GM19372 (cell line): ENCODE results near the gene HSD11B1L.
A peak's percentile ranks its signal among the peaks of the same experiment; 100 is the strongest.
"Not testable (repeated sequence)": the region's sequence is repeated elsewhere in the genome, so short reads cannot be mapped to it uniquely, and the experiment has no call there.

Experiments used
- ATAC-seq: cut with Tn5 transposase; IDR thresholded peaks from one replicate; pipeline ENCODE4 v1.9.1; 2021; ENCODE audit warnings: mild to moderate bottlenecking, low read depth, moderate library complexity; ENCODE audit not compliant: unreplicated experiment

HSD11B1L gene

DNA sequence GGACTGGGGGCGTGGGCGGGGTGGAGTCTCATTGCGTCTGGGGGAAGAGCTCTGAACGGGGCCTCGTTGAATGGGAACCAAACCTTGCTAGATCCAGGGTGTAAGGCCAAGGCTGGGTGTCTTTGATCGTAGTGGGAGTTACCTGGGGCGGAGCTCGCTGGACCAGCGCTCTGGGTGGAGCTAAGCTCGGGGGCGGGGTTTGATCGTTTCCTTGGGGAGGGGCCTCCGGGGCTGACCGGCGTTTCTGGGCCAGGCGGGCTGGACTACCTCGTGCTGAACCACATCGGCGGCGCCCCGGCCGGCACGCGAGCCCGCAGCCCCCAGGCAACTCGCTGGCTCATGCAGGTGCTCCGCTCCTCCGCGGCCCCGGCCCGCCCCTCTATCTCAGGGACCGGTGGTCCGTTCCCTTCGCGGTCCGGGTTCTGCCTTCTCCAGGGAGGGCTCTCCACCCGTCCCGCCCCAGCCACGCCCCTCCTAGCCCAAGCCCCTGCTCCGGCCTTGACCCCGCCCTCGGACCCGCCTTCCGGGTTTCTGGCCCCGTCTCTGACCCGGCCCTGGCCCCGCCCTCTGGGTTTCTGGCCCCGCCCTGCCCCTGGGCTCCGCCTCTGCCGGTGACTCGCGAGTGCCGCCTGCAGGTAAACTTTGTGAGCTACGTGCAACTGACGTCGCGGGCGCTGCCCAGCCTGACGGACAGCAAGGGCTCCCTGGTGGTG lies 6.0 kb downstream of the HSD11B1L start:
- peak; percentile 53 for ATAC-seq

DNA sequence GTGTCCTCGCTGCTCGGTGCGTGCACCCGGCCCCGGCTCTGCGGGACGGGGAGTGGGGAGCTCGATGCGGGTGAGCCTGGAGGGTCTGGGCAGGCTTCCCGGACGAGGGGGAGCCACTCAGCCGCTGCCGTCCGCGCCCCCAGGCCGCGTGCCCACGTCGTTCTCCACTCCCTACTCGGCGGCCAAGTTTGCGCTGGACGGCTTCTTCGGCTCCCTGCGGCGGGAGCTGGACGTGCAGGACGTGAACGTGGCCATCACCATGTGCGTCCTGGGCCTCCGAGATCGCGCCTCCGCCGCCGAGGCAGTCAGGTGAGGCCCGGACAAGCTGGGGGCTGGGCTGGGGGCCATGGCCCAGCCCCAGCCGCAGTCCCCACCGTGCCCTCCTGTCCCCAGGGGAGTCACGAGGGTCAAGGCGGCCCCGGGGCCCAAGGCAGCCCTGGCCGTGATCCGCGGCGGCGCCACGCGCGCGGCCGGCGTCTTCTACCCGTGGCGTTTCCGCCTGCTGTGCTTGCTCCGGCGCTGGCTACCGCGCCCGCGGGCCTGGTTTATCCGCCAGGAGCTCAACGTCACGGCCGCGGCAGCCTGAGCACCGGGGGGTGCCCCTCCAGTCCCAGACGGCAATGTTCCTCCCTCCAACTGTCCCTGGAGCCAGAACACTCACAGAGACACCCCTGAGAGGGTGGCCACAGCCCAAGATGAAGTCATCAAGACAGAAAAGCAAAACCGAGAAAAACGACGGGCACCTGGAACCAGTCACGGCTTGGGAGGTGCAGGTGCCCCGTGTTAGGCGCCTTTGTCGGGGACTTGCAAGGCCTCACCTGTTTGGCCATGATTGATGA lies 6.8 kb downstream of the HSD11B1L start:
- no peak for ATAC-seq

DNA sequence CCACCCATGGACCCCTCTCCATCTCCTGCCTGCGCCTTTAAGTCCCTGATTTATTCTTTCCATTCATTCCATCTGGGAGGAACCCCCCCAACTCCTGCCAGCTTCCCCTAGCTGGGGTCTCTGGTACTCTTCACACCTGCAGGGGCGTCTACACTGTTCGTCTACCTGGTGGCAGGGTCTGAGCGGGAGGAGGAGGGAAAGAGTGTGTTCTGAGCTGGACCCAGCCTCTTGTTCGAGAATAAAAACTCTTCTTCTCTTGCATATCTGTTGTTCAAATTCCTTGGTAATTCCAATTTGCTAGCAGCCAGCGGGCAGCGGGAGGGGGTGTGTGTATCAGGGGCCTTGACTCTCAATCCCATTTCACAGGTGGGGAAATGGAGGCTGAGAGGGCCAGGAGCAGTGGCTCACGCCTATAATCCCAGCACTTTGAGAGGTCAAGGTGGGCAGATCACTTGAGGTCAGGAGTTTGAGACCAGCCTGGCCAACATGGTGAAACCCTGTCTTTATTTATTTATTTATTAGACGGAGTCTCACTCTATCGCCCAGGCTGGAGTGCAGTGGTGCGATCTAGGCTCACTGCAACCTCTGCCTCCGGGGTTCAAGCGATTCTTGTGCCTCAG lies 7.5 kb downstream of the HSD11B1L start:
- not testable (repeated sequence) for ATAC-seq

DNA sequence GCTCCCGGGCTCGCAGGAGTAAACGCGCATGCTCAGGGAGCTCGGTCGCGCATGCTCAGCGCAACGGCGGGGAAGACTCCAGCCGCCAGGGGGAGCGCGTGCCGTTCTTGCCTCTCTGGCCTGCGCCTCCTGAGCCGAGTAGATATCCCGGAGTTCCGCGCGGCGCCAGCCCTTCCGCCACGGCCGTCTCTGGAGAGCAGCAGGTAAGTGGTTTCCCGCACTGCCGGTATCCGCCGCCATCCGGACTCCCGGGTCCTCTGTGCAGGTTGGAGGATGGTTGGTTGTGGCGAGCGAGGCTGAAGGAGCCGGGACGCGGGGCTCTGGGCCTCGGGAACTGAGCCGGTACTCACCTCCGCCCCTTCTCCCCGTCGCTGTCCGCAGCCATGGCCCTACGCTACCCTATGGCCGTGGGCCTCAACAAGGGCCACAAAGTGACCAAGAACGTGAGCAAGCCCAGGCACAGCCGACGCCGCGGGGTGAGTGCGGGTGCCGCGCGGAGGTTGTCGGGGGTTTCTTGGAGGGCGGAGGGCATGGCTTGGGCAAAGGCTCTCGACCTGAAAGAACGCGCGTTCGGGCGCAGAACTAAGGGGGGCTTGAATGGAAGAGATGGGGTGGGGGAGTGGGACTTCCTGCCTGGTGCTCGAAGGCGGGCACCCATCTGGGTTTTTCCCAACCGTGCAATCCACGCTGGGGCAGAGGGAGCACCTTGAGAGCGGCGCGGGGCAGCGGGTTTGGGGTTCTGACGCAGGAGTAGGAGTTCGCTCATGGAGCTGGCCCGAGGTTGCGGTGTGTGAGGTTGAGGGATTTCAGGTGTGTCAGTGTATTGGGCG lies 9.5 kb downstream of the HSD11B1L start, which contains the start of gene RPL36:
TSS of gene RPL36 (plus strand) at position 171 of the 830 bp plus-strand sequence. CDS start at position 384, 213 bp downstream.
- ATAC-seq = peak; percentile 43

DNA sequence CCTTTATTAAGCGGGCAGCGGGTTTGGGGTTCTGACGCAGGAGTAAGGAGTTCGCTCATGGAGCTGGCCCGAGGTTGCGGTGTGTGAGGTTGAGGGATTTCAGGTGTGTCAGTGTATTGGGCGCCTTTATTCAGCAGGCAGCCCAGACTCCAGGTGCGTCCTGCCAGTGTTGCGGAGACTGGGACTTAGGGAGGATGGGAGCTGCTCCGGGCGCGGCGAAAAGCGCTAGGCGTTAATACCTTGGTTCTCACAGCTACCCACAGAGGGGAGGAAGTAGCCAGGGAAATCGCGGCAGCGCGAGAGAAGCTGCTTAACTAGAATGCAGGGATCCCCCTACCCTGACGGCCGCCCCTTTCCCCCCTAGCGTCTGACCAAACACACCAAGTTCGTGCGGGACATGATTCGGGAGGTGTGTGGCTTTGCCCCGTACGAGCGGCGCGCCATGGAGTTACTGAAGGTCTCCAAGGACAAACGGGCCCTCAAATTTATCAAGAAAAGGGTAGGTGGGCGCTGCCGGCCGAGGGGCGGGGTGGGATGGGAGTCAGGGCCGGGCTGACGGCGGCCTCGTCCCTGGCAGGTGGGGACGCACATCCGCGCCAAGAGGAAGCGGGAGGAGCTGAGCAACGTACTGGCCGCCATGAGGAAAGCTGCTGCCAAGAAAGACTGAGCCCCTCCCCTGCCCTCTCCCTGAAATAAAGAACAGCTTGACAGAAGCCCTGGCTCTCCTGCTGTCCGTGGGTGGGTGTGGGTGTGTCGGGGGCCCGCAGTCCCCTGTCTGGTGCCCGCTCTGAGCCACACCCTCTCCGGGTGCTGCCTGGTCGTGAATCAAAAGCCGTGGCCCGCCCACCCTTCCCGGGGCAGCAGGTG lies 10.4 kb downstream of the HSD11B1L start:
- no peak for ATAC-seq

DNA sequence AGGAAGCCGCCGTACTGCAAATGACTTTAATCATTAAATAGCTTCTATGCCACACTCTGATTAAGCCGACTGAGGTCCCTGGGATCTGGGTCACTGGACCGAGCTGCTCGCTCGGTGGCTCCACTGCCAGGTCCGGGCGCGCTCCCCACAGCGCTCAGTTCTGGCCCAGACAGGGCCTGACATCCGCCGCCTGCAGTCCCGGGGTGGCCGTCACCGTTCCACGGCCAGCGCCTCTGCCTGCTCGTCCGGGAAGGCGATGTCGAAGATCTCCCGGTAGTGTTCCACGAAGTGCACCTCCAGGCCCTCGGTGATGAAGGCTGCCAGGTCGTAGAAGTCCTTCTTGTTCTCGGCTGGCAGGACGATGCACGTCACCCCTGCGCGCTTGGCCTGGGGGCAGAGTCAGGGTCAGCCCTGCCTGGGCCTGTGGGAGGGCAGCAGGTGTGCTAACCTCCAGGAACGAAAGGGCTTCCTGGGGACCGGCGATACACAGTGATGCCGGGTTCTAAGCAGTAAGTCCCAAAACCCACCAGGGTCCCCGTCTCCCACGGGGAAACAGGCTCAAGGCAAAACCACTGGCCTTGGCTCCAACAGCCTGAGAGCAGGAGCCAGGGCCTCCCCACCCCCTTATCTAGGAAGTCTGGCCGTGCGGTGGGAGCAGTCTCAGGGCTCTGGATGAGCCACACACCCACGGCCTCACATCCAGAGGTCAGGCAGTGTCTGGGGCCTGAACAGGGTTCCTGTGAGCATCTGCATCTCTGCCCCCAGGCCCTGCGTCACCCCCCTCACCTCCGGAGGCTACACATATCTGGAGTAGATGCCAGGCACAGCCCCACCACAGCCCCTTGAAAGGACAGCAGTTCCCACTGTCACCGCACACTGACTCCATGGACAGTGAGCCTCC lies 11.2 kb downstream of the HSD11B1L start:
- no peak for ATAC-seq

DNA sequence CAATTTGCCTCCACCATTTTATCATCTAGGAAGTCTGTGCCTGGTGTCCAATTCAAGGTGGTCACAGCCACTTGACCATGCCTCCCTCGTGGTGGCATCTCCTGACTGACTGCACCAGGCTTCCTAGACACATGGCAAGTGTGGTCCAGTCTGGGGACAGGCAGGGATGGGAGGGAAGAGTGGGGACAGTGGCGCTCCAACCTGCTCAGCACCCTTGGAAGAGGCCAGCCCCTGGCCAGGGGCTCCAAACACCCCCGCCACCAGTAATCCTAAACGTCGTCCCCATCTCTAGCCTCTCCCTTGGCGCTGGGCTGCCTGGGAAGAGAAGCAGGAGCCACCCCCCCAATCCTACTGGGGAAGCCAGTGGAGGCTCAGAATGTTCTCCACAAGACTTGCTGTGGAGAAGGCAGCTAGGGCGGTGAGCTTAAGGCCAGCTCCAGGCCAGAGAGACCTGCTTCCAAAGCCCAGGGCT lies 11.9 kb downstream of the HSD11B1L start:
- no peak for ATAC-seq

DNA sequence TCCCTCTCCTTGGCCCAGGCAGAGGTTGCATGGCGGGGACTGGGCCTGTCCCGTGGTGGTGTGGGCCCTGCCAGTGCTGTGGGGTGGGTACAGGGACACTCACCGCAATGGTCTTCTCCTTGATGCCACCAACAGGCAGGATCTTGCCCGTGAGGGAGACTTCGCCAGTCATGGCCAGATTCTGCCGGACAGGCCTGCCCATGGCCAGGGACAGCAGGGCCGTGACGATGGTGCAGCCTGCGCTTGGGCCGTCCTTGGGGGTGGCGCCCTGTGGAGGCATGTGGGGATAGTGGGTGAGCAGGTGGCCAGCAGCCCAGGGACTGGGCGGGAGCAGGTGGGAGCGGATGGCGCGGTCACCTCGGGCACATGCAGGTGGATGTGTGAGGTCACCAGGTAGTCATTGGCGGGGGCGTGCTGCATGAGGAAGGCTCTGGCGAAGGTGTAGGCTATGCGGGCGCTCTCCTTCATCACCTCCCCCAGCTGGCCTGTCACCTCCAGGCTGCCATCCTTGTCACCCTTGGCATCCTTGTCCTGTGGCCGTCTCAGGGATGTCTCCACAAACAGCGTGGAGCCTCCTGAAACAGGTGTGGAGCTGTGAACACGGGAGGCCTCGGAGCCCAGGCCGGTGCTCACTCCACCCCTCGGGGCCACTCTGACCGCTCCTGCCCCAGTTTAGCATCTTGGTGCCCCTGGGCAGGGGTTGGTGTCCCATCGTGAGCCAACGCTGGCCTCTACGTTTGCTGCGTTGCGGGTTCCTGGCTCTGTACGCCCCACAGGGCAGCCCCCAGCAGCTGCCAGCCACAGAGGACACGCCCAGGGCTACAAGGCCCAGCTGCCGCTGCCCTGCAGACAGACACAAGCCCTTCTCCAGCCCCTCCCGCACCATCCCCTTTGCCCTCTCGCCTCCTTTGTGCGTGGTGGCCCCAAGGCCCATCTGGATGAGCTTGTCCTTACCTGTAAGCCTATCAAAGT lies 12.7 kb downstream of the HSD11B1L start:
- no peak for ATAC-seq

DNA sequence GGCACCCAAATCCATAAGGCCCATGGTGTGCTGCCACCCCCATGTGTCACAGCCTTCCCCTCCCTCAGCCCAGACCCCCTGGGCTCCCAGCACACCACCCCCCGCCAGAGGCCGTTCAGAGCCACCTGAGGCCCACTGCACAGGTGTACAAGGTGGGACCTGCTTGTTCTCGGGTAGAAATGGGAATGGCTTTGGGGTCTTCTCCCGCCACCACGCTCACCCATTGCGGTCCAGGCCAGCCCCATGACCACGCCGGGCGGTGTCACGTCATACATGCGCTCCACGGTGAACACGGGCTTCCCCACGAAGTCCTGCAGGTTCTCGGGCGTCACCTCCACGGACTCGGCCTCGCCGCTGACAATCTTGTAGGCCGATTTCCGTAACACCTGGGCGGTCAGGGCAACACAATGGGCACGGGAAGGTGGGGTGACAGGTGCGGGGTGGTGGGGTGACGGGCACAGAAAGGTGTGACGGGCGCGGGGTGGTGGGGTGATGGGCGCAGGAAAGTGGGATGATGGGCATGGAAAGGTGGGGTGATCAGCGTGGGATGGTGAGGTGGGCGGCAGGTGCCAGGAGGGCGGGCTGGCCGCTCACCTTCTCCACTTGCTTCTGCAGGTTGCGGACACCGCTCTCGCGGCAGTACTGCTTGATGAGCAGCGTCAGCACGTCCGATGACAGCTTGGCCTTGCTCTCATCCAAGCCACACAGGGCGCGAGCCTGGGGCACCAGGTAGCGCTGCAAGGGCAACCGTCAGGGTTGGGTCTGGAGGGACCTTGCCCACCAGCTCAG lies 13.5 kb downstream of the HSD11B1L start:
- no peak for ATAC-seq

DNA sequence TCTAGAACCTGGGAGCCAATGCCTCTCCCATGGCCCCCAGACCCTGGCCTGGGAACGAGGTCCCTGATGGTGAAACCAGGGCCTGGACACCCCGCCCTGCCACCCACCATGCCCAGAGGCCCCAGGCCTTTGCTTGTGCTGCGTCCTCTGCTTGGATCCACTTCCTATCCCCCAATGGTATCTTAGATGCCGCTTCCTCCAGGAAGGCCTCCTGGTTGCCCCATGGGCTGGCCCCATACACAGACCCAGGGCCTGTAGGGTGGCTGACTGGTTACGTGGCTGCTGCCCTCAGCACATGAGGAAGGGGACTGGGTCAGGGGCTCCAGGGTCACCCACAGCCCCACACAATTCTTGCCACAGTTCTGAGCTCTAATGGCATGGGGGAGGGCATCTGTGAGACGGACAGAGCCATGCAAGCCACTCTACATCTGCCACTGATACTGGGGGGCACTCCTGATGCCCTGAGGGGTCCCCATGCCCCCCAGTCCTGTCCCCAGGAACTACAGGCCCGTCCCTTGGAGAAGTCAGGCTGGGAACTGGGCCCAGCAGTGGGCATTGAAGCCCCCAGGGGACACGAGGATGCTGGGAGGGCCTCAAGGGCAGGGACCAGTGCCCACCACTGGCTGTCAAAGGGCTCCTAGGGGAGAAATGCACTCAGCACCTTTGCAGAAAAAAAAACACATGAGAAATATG lies 14.3 kb downstream of the HSD11B1L start:
- ATAC-seq = no peak

DNA sequence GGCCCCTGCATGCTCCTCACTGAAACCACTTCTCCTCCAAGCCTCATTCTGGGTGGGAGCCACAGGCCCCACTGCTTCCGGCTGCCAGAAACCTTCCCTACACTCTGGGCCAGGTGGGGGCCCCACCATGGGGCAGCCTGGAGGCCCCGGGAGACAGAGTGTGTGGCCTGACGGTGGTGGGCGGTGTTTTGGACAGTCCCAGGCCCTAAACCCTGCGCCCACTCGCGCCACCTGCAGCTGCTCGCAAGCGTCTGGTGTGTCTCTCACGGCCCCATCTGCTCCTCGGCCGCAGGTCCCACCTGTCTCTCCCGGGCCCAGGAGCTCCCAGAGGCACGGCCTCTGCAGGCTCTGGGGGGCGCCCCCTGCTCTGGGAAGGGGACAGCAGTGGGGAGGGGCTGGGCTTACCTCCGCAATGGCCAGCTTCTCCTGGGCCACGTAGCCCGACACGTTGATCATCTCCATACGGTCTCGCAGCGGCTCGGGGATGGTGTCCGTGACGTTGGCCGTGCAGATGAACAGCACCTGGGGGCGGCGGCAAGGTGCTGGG lies 14.9 kb downstream of the HSD11B1L start:
- ATAC-seq = no peak

DNA sequence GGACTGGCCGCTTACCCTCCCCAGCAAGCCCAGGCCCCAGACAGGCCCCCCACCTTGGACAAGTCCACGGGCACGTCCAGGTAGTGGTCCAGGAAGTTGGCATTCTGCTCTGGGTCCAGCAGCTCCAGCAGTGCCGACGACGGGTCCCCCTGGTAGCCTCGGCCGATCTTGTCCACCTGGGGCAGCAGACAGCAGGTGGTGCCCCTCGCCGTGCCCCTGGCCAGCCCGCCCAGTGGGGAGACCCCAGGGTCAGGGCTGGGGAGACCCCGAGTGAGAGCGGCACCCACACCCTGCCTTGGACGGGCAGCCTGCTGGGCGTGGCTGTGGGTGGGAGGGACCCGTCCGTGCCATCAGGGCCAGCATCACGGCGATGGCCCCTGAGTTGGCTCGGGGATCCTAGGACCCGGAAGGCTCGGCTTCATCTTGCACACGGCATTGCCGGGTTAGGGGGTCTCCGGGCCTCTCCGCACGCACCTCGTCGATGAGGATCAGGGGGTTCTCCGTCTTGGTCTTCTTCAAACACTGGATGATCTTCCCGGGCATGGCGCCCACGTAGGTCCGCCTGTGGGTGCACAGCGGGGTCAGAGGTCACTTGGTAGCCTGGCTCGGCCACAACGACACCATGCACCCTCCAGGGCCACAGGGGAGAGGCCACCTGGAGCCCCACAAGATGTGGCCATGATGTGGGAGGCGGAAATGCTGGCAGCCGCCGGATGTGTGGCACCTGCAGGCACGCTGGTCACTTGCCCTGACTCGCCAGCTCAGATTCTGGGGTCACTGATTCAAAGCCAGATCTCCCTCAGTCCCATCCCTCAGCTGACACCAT lies 15.6 kb downstream of the HSD11B1L start:
- no peak for ATAC-seq

DNA sequence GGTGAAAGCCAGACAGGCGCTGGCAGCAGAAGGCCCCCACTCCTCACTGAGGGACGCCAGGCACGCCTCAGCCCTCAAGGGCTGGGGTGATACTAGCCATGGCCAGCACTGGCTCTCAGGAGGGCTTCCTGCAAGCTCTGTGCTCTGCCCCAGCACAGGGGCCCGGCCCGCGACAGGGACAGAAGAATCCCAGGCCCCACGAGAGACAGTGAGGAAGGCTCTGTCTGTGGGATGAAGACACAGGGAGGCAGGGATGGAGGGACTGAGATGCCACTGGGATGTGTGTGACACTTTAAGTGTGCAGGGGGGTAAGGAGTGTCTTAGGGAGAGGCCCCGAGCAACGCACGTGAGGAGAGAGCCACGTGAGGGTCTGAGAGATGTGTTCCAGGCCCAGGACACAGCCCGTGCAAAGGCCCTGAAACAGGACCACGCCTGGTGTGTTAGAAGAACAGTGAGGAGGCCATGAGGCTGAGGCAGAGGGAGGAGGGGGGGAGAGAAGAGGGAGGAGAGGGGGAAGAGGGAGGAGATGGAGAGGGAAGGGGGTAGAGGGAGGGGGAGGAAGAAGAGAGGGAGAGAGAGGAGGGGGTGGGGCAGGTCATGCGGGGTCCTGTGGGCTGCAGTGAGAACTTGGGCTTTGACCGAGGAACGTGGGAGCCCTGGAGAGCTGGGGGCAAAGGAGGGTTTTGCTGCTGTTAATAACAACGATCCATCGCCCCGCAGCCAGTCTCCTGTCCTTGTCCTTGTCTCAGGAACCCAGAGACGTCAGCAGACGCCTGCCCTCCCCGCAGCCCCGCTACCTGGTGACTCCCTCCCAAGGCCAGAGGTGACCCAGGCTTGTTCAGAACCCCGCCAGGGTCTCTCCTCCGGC lies 16.4 kb downstream of the HSD11B1L start:
- no peak for ATAC-seq
